Stimulated activated CD4-positive, alpha-beta T cell treated with anti-CD3 and anti-CD28 coated beads, Interleukin-4, amount 100 ng/mL, for 24 hours (primary cell): ENCODE measurements around the gene TMC3.

Source experiments
- DNase-seq: peaks from one replicate; pipeline ENCODE4 v3.0.0-alpha.2; 2020

The TMC3 gene

GRCh38 chr15:81297147-81297572, 76.9 kb downstream of the TMC3 start:
- DNase-seq, result no peak

- peak; percentile 78 for DNase-seq
Observed at GRCh38 chr15:81296673-81297072, 77.3 kb downstream of the TMC3 start.

GRCh38 chr15:81296186-81296585, 77.8 kb downstream of the TMC3 start:
- DNase-seq, result no peak

GRCh38 chr15:81295486-81296121, 78.4 kb downstream of the TMC3 start:
- no peak for DNase-seq

- DNase-seq, result peak; percentile 18
Observed at GRCh38 chr15:81294516-81294880, 79.5 kb downstream of the TMC3 start.

DNA sequence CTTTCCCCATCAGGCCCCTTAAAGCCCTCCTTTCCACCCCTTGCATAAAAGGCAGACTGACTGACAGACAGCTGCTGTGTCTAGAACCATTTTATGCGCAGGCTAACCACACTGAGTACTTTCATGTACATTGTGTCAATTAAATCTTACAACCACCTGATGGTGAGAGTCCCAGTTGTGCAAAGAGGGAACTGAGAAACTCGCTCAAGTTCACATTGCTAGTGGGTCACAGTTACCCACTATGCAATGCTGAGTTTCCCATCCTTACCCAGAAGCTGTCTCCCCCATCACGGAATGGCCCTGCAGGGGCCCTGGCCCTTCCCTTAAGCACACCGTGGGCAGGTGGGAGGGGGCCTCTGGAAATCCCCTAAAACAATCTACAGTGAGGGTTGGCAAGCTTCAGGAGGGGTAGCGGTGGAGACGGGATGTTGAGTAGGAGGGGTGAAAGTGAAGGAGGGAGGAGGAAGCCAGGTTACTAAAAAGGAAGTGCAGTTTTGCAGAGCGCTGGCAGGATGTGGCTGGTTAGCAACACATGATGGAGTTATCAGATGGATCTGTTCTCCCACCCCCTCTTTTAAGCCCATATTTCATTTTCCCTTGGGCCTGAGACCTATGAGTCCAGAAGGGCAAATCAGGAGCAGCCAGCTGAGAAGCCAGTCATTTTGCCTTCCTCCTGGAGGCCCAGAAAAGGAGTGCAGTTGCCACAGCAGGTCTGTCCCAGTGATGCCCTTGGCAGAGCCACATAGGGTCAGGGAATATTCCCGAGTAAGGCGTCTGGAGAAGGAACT, 80.1 kb downstream of the TMC3 start:
- DNase-seq, result peak; percentile 83

GRCh38 chr15:81292523-81293001, 81.5 kb downstream of the TMC3 start:
- DNase-seq, result peak; percentile 46

GRCh38 chr15:81291916-81292522, 82.0 kb downstream of the TMC3 start:
- DNase-seq, result no peak

DNA sequence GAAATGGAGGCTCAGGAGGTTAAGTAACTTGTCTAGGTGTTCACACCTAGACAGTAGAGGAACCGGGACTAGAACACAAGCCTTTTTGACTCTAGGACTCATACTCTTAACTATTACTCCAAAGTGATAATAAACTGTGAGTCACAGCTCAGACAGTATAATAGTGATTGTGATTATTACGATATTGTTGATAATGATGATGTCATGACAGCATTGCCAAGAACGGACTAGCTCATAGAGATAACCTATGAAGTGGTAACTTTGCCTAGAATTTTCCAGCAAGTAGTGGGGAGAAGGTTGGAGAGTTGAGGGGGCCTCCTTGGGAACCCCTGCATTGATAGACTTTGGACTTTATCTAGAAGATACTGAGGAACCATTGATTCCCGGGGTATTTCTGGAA, 84.1 kb downstream of the TMC3 start:
- no peak for DNase-seq

DNA sequence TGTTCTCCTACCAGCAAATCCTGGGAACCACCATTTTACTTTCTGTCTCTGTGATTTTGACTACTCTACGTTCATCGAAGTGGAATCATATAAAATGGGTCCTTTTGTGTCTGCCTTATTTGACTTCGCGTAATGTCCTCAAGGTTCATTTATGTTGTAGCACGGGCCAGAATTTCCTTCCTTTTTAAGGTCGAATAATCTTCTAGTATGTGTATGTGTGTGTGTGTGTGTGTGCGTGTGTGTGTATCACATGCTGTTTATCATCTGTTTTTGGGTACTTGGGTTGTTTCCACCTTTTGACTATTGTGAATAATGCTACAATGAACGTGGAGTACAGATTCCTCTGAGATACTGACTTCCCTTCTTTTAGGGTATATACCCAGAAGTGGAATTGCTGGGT, 85.4 kb downstream of the TMC3 start:
- DNase-seq, result no peak

DNA sequence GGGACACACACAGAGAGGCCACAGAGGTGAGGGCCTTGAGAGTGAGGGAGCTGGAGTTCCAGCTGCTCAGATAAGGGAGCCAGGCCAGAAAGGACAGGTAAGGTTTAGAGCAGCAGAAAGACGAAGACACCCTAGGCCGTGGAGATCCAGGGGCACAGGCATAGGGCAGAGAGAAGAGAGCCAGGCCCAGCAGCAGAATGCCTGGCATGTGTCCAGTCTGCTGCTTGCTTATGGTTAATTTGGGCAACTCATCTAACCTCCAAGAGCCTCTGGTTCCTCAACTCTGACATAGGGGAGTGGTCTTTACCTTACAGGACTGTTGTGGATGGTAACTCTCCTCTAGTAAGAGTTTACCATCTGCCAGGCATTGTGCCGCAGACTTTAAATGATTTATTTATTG, 86.0 kb downstream of the TMC3 start:
- no peak for DNase-seq

GRCh38 chr15:81286621-81287121, 87.3 kb downstream of the TMC3 start:
- DNase-seq, result peak; percentile 29

DNA sequence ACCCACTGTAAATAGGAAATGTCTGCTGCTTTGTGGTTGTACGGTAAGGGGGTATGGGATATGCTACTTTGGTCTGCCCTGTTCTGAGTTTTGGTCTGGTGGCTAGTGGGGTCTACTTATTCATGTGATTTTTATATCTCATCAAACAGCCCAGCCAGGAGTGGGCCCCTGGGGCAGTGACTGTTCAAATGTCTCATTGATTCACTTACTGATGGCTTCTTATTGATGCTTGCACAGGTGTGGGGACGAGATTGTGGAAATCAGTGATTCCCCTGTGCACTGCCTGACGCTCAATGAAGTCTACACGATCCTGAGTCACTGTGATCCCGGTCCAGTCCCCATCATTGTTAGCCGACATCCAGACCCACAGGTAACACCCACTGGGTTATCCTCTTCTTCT, 88.6 kb downstream of the TMC3 start:
- no peak for DNase-seq

DNA sequence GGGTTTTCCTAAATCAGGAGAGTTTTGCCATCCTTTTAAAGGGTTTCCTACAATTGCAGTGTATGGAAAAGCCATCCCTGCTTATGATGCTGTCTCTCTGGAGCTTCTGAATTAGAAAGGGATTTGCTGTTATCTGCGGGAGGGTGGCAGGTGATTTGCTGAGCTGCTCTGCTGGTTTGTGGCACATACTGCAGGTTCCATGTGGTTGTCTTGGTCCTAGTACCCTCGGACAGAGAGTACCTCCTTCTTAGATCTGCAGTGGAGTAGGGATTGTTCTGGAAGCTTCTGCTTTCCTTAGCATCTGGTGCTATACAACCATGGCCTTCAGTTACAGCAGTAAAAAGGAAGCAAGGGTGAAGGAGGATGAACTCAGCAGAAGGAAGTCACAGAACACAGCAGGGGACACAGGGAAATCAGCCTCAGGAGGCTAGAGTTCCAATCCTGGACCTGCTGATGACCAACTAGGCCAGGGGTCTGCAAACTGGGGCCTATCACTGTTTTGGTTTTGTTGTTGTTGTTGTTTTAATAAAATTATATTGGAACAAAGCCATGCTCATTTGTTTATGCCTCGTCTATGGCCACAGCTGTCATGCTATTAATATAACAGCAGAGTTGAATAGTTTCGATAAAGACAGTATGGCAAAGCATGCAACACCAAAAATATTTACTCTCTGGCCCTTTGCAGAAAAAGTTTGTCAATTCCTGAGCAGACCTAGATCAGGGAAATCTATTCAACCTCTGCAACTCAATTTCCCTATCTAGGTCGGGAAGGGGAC, 89.6 kb downstream of the TMC3 start:
- no peak for DNase-seq

DNA sequence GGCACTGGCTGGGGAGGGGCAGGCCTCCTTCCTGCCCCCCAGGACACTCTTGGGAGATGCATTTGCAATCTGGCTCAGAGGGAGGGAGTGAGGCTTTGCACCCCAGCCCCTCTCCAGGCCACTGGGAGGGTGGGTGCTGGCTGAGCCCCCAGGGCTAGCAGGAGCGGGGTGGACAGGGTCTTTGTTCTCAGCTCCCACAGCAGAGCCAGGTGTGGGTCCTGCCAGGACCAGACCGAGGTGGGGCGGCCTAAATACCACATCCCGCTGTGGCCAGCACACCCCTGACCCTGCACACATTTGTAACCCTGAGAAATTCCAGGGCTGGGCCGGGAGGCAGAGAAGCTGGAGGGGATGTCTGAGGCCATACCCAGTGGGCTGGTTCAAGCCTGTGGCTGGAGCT, 91.1 kb downstream of the TMC3 start:
- no peak for DNase-seq

DNA sequence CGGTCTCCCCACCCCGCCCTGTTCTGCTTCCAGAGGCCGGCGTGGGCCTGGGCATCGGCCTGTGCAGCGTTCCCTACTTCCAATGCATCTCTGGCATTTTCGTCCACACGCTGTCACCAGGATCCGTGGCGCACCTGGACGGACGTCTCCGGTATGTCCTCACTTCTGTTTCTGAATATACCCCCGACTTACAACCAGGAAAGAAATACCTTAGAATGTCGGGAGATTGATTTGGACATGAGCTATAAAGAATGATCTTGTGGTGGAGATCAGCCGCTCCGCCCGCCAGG, 91.5 kb downstream of the TMC3 start:
- no peak for DNase-seq

GRCh38 chr15:81281766-81282605, 92.0 kb downstream of the TMC3 start:
- no peak for DNase-seq

DNA sequence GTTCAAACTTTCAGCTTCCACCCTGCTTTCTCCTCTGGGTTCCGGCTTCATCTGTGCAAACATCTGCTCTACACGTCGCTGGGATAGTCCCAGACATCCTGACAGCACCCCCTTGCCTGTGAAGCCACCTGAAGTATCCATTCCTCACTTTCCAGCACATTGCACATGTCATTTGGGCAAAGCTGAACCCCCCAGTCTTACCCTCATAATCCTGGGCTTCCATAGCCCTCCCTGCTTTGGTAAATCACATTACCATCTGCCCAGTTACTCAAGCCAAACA, 92.6 kb downstream of the TMC3 start:
- no peak for DNase-seq
